ENCODE data around the gene RUNX1. TPM values are rescaled to one million over a fixed set of nuclear protein-coding genes. Genes with fewer than 3 reads are reported as not detected.

Gene RUNX1
- total RNA-seq, 4 donors from 2014 or later: 3.9 to 14.5 (median 5.8) TPM

DNA sequence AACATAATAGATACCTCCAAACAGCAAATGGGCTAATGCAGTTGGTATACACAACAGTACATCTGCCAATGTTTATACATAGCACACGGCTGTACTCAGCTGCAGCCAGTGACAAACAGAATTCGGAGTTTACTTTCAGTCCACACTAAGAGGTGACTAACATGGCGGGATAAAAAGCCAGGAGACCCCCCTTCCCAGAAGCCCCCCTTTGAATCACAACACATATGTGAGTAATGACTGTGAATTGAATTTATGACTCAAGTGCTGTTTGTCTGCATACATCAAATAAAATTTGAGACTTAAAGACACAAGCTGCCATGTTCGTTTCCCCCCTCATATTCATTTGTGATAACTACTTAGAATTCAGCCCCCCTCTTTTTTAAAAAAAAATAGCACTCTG is 113.2 kb downstream of the RUNX1 start:
- TF ChIP-seq, protein P1, sequence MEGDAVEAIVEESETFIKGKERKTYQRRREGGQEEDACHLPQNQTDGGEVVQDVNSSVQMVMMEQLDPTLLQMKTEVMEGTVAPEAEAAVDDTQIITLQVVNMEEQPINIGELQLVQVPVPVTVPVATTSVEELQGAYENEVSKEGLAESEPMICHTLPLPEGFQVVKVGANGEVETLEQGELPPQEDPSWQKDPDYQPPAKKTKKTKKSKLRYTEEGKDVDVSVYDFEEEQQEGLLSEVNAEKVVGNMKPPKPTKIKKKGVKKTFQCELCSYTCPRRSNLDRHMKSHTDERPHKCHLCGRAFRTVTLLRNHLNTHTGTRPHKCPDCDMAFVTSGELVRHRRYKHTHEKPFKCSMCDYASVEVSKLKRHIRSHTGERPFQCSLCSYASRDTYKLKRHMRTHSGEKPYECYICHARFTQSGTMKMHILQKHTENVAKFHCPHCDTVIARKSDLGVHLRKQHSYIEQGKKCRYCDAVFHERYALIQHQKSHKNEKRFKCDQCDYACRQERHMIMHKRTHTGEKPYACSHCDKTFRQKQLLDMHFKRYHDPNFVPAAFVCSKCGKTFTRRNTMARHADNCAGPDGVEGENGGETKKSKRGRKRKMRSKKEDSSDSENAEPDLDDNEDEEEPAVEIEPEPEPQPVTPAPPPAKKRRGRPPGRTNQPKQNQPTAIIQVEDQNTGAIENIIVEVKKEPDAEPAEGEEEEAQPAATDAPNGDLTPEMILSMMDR (IDR thresholded peaks at IDR 0.05): no peak
- no peak for TF ChIP-seq EP300 (IDR thresholded peaks at IDR 0.05)
- no peak for TF ChIP-seq POLR2AphosphoS5 (IDR thresholded peaks at IDR 0.05)
- TF ChIP-seq POLR2A (IDR thresholded peaks at IDR 0.05): no peak
- no peaks in the 10 kb centered on the region for H3K9me3 ChIP-seq
- WGBS, 2 donors (ENCODE audit: low coverage in 1 of 2): 59 to 66% methylated on average over 4 of the region's 4 CpGs
- H3K27ac ChIP-seq: no peak overlapping the region
- H3K36me3 ChIP-seq: no peaks in the 10 kb centered on the region
- no peak overlapping the region for H3K4me3 ChIP-seq
- no peak for ATAC-seq
- H3K27me3 ChIP-seq: peaks cover 33% of the 10 kb centered on the region
- H3K4me1 ChIP-seq: no peaks in the 10 kb centered on the region

DNA sequence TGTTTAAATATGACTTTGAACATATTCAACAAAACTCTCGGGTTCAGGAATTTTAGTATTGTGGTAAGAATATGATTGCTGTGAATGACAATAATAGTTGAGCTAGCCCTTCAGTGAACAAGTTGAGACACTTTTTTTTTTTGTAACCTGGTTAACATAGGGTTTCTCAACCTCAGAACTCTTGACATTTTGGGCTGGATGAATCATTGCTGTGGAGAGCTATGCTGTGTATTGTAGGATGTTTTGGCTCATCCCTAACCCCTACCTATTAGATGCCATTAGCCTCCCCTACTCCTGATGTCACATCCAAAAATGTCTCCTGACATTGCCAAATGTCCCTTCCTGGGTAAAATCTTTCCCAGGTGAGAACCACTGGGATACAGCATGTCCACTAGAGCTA is 113.7 kb downstream of the RUNX1 start:
- H3K27me3 ChIP-seq: peaks cover 29% of the 10 kb centered on the region
- no peak overlapping the region for H3K27ac ChIP-seq
- no peaks in the 10 kb centered on the region for H3K9me3 ChIP-seq
- no peaks in the 10 kb centered on the region for H3K4me1 ChIP-seq
- no peak overlapping the region for H3K4me3 ChIP-seq
- TF ChIP-seq EP300 (IDR thresholded peaks at IDR 0.05) (no peak), POLR2AphosphoS5 (IDR thresholded peaks at IDR 0.05) (no peak), POLR2A (IDR thresholded peaks at IDR 0.05) (no peak)
- TF ChIP-seq, protein P1 (IDR thresholded peaks at IDR 0.05): no peak
- ATAC-seq: no peak
- WGBS, 2 donors (ENCODE audit: low coverage in 1 of 2): 77 to 89% methylated on average over 1 of the region's 1 CpG
- no peaks in the 10 kb centered on the region for H3K36me3 ChIP-seq

DNA sequence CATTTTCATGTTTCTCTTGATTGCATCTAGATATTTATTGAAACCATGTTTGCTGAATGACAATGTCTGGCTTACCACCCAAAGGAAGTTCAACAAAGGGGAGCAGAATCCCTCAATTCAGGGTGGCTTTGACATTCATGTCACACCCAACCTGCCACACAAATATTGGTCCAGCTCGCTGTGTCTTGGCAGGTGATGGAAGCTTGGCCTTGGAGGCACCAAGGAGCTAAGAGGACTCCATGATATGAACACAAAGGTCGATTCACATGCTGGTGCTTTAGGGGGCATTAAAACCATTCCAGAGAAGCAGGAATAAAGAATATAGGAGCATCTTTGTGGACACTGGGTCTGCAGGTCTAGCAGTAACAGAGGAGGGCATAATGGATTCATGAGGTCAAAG is 114.8 kb downstream of the RUNX1 start:
- WGBS, 2 donors (ENCODE audit: low coverage in 1 of 2): 64 to 83% methylated on average over 2 of the region's 2 CpGs
- TF ChIP-seq POLR2AphosphoS5 (IDR thresholded peaks at IDR 0.05) (no peak), EP300 (IDR thresholded peaks at IDR 0.05) (no peak), POLR2A (IDR thresholded peaks at IDR 0.05) (no peak)
- TF ChIP-seq, protein P1 (IDR thresholded peaks at IDR 0.05): no peak
- H3K4me3 ChIP-seq: no peak overlapping the region
- no peaks in the 10 kb centered on the region for H3K36me3 ChIP-seq
- no peak for ATAC-seq
- no peaks in the 10 kb centered on the region for H3K4me1 ChIP-seq
- peaks cover 24% of the 10 kb centered on the region for H3K27me3 ChIP-seq
- no peak overlapping the region for H3K27ac ChIP-seq
- H3K9me3 ChIP-seq: no peaks in the 10 kb centered on the region

DNA sequence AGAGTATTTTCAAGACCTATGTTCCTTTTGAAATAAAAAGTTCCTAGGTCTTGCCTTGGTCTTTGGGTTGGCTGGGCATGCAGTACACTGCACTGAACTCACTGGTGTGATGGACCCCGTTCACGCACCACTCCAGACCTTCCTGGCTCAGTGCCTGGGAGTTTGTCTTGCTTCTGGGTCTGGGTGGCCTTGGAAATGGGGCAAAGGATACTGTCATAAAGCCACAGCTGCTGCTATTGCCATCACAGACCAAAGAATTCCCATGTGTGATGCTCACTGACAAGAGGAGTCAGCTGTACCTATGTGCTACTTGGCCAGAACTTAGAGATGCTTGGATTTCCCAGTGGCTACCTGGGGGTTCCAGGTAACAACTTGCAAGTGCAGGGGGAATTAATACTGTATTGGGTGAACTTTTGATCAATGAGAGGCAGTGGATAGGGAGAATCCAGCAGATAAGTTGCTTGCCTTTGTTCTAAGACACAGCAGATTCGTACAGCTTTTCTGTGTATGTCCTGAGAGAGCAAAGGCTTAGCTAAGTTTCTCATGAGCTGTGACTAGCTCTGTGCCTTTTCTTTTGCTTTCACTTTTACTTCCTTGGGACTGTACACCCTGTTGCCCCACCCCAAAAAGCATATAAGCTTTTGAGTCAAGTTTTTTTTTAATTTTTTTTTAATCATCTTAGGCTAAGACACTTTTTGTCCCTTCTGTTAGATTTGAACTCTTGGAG is 115.3 kb downstream of the RUNX1 start:
- Histone ChIP-seq H3K9me3 (no peaks in the 10 kb centered on the region), H3K36me3 (no peaks in the 10 kb centered on the region), H3K27ac (no peak overlapping the region), H3K4me3 (no peak overlapping the region), H3K27me3 (peaks cover 24% of the 10 kb centered on the region), H3K4me1 (no peaks in the 10 kb centered on the region)
- WGBS, 2 donors (ENCODE audit: low coverage in 1 of 2): 85 to 88% methylated on average over 1 to 2 of the region's 3 CpGs
- no peak for TF ChIP-seq POLR2AphosphoS5 (IDR thresholded peaks at IDR 0.05)
- TF ChIP-seq POLR2A (IDR thresholded peaks at IDR 0.05): no peak
- TF ChIP-seq, protein P1 (IDR thresholded peaks at IDR 0.05): no peak
- TF ChIP-seq EP300 (IDR thresholded peaks at IDR 0.05): no peak
- no peak for ATAC-seq

- H3K27me3 ChIP-seq: peaks cover 27% of the 10 kb centered on the region
- H3K4me3 ChIP-seq: no peak overlapping the region
- TF ChIP-seq, protein P1 (IDR thresholded peaks at IDR 0.05): no peak
- TF ChIP-seq POLR2A (IDR thresholded peaks at IDR 0.05) (no peak), EP300 (IDR thresholded peaks at IDR 0.05) (no peak), POLR2AphosphoS5 (IDR thresholded peaks at IDR 0.05) (no peak)
- no peak overlapping the region for H3K27ac ChIP-seq
- no peaks in the 10 kb centered on the region for H3K4me1 ChIP-seq
- H3K9me3 ChIP-seq: no peaks in the 10 kb centered on the region
- no peak for ATAC-seq
- WGBS, 2 donors (ENCODE audit: low coverage in 1 of 2): 83 to 100% methylated on average over 1 to 2 of the region's 2 CpGs
- no peaks in the 10 kb centered on the region for H3K36me3 ChIP-seq
Measured at GRCh38 chr21:34932233-34932632, 116.9 kb downstream of the RUNX1 start.
